GM21390 (cell line): ENCODE measurements around the gene CXXC4.

Source experiments
- ATAC-seq: cut with Tn5 transposase; IDR thresholded peaks from one replicate; pipeline ENCODE4 v1.9.1; 2021; ENCODE audit not compliant: unreplicated experiment

The CXXC4 gene

DNA sequence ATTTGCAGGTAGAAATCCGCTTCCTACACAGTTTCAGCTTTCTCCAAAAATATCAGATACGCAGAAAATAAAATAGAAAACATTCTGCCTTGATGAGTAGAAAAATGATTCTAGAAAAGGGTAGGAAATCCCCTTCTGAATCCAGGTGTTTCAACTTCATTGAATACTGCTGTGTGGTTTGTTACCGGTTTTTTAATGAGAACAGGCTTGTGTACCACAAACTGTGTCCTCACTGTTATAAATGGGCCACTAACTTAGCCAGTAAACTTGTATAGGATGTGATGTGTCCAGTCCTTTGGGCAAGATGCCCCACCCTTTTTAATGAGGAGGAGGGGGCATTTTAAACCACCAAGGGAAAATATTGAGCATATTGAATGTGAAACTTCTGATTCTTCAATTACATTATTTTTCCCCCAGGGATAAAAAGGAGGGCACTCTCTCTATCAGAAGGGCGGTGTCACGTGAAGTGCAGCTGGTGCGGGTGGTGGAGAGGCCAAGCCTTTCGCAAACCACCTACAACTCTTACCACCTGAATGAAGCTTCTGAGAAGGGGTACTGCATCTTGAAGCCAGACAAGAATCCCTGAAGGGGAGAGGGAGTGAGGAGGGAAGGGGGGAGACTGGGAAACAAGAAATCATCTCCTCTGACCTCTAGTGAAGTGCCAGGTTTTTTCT lies 4.5 kb downstream of the CXXC4 start:
- peak; percentile 30 for ATAC-seq

DNA sequence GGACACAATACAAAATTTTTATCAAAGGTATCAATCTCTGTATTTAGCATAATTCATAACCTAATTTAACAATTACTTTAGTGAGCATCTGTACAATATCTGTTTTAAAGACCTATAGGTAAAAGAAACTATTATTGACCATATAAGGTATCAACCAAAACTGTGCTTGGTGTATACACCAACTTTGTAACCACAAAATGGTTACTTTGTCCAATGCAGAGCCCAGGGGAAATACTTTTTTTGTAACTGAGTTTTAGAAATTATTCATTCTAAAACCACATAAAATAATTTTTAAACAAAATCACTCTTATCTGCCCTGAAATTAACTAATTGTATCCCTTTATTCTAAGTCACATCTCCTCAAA lies 5.0 kb downstream of the CXXC4 start:
- peak; percentile 23 for ATAC-seq

GRCh38 chr4:104488151-104488550 lies 6.5 kb downstream of the CXXC4 start:
- no peak for ATAC-seq

GRCh38 chr4:104486716-104487504 lies 7.8 kb downstream of the CXXC4 start:
- ATAC-seq, result no peak

- ATAC-seq, result no peak
These were observed 19.0 kb downstream of the CXXC4 start for GRCh38 chr4:104475652-104476051.

DNA sequence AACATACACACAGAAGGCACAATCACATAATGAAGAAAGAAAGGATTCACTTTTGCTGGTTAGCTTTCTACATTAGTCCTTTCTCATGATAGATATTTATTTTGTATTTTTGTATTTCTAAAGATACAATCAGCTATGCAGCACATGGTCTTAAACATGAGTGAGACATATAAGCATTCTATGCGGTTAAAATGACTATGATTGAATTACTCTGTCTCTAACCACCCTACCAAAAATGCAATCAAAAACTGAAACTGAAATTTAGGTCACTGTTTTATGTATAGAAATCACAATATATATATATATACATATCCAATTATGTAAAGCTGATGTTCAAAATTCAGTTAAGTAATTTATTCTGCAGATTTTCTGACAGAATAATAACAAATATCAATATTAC lies 21.9 kb downstream of the CXXC4 start:
- ATAC-seq, result no peak

DNA sequence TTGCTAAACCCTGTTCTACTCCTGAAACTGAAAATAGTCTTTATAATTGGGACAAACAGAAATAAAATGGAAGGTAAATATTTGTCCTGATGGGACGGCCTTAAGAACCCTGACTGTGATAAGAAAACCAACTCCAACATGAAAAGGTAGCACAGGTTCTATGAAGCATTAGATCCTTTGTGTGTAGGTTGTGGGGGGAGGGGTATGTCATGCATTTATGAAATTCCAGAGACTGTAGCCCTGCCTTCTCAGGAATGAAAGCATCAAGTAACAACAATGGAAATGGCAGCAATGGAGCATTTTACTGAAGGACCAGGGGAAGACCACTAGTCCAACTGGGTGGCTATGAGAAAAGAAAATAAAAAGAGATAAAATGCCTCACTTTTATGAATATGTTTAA lies 23.9 kb downstream of the CXXC4 start:
- ATAC-seq, result no peak

DNA sequence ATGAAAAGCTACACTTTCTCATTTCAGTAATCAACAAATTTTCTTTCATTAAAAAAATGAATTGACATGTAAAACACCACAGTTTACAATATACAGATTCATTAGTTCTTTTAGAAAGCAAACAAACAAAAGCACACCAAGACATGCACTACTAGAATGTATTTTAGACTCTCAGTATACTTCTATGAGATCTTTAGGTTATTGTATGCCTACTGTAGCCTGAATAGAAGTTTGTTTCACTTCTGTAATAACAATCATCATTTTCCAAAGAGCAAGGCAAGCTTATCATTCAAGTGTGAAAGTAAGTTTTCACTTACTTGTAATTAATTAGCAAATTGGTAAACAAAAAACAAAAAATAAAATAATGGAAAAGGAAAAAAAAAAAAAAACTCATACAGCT lies 24.9 kb downstream of the CXXC4 start:
- no peak for ATAC-seq

DNA sequence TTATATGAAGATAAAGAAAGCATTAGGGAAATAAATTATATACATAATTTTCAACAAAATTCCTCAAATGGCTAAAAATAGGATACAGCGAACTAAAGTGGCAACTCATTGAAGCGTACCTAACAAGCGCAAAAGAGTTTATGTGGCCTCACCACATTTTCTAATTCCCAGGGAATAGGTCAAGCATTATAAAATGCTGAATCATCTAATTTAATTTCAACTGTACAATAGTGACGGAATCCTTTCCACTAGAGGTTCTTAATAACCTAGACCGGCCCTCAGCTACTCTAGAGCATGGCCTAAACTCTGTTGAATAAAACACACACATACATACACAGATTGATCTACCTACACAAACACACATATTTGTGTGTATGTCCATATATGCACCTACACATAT lies 29.1 kb downstream of the CXXC4 start:
- ATAC-seq, result no peak

DNA sequence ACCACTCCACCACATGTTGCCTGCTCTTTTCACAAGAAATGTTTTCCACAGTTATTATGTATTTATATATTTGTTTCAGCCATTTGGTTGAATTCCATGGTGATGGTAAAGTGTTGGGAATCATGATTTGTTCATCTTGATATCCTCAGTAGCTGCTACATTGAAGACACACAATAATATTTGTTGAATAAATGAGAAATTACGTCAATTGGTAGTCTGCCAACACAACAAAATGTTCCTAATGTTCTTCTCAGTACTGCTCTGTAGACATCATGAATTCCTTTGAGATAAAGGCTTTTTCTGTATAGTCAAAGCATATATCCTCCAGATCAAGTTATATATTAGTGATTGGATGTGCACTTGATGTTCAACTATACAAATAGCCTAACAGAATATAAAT lies 29.5 kb downstream of the CXXC4 start:
- ATAC-seq, result no peak

DNA sequence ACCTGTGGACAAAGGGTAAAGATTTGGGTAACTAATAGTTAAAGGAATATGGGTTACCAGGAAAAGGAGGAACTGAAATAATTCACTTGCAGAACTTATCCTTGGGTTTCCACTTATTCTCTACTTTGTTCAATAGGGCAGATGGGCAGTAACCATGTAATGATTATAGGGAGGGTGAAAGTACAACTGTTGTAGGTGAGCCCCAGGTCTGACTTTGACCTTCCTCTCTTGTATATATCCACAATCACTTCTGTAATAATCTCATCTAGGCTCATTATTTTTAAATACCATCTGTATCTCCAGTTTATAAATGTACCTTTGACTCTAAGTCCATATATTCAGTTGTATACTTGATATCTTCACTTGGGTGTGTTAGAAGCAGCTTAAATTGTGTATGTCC lies 32.1 kb downstream of the CXXC4 start:
- no peak for ATAC-seq

- ATAC-seq, result peak; percentile 85
These were observed 37.2 kb downstream of the CXXC4 start for GRCh38 chr4:104457308-104457981.

- ATAC-seq, result peak; percentile 73
These were observed 43.1 kb downstream of the CXXC4 start for GRCh38 chr4:104451573-104451972.

- no peak for ATAC-seq
These were observed 45.2 kb downstream of the CXXC4 start for GRCh38 chr4:104449537-104449936.

DNA sequence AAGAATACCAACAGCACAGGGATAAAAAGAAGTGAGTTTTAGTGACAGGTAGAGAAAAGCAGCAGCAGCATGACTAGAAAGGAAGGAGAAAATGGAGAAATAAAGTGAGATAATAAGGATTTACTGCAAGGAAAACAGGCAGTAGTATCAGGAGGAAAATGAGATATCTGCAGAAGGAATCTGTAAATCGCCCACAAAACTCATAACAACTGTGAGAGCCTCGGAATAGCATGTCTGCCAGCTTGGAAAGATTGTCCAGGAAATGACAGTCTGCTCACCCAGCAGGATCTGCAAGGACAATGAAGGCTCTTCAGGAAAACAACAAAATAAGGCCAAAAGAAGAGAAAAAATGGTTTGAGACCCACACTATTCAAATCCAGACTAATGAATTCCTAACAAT lies 47.4 kb downstream of the CXXC4 start:
- ATAC-seq, result no peak

DNA sequence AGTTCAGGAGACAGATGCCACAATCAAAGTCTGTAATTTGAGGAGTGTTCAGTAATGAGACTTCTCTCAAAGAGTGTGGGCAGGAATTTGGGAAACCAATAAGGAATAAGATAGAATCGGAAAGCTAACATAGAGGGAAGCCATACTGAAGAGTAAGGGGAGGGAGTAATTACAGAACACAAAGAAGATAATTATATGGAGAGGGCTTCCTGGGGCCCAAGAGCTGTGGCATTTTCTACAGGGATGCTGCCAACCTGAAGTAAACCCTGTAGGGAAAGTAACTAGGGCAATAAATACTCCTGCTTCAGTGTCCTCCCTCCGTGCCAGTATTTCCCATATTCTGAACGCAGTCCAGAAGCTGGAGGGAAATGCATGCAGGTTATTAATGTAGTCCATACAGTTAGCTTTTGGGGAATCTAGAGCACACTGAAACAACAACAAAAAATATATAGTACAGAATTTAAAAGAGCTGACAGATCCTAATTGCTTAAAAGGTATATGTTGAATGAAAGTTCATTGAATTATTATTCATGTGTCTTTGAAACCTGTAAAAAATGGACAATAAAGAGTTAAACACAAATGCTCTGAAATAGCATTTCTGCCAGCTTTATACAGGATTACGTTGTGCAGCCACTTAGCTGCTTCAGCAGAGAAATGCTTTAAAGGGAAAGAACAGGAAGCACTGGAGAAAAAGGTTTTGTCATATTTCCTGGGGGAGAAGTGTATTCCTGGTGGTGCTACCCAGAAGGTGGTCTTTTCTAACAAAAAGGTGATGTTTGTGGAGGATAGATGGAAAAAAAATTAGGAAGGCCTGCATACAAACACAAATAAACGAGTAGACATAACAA lies 48.0 kb downstream of the CXXC4 start:
- no peak for ATAC-seq

GRCh38 chr4:104444685-104445084 lies 50.0 kb downstream of the CXXC4 start:
- ATAC-seq, result no peak

DNA sequence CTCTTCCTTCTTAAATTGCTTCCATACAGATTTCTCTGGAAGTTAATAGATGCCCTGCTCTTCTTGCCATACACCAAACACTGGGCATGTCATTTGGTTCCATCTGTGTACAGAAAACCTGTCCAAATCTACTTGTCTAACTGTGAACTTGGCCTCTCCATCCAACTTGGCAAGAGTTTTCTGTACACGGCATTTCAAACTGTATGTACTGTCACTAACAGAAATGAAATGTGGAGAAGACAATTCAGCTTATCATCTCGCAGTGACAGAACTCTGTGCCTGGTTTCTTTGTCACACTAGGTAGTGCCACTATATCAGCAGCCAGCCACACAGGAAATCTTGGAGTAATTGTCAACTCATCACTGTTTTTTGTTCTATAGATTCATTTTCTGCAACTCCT lies 58.2 kb downstream of the CXXC4 start:
- ATAC-seq, result no peak

- no peak for ATAC-seq
These were observed 65.4 kb downstream of the CXXC4 start for GRCh38 chr4:104429150-104429741.

DNA sequence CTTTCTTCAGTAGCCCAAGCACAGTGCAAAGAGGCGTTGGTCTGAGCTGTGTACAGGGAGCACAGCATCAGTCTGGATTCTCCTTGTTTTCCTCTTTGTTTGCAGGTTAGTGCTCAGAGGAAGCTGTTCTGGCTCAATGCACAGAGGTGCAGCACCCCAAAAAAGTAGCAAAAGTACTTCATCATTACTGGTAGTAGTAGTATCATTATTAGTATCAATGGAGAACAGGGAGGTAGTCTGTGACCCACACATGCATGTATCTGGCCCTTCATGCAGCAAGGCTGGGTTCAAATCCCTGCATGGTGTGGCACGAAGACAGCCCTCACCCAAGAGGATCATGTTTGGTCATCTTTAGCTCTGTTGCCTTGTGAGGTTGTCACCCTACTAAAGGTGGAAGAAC lies 68.7 kb downstream of the CXXC4 start:
- no peak for ATAC-seq

GRCh38 chr4:104424989-104425388 lies 69.7 kb downstream of the CXXC4 start:
- no peak for ATAC-seq
